Tibial artery (tissue), 4 donors: ENCODE results near the gene MRPL18.
A peak's percentile ranks its signal among the peaks of the same experiment; 100 is the strongest.

Source experiments
- DNase-seq, 2 donors: peaks; one replicate each; pipeline ENCODE4 v3.0.0-alpha.2; 2019
- H3K27ac ChIP-seq, 2 donors: fragments of 200-600 bp; sonication (generic) in 1 of 2; 1 replicate in 1 of 2; 2 replicates in 1 of 2; pipeline ENCODE4 v1.5.1; 2018 to 2019; ENCODE audit warnings: mild to moderate bottlenecking in 1 of 2
- H3K27me3 ChIP-seq, 2 donors: fragments of 200-600 bp; sonication (generic) in 1 of 2; one replicate each; pipeline versions ENCODE4 v1.5.1 to v1.6.0; 2016 to 2019
- H3K36me3 ChIP-seq, 3 donors: fragments of 200-600 bp; sonication (generic) in 2 of 3; one replicate each; pipeline ENCODE4 v1.5.1; 2016 to 2019; ENCODE audit warnings: mild to moderate bottlenecking in 2 of 3
- H3K4me1 ChIP-seq, 4 donors: fragments of 200-600 bp; sonication (generic) in 2 of 4; 1 replicate in 3 of 4; 2 replicates in 1 of 4; pipeline ENCODE4 v1.5.1; 2016 to 2019
- H3K4me3 ChIP-seq, 2 donors: fragments of 200-600 bp; sonication (generic) in 1 of 2; 1 replicate in 1 of 2; 2 replicates in 1 of 2; pipeline ENCODE4 v1.5.1; 2018 to 2019; ENCODE audit warnings: mild to moderate bottlenecking in 2 of 2
- H3K9me3 ChIP-seq, 3 donors: fragments of 200-600 bp; sonication (generic) in 1 of 3; one replicate each; pipeline ENCODE4 v1.5.1; 2016 to 2019
- intact Hi-C: fragments of 100-400 bp; cut with DNase I; formaldehyde crosslinking; loops from one replicate; pipeline ENCODE4 v1.15.0; 2023; ENCODE audit warnings: low total_unique reads
- TF ChIP-seq, protein P1 (sequence below), 2 experiments: fragments of 200-600 bp in 1 of 2; fragments of 450-650 bp in 1 of 2; IDR thresholded peaks; one replicate each; pipeline ENCODE4 v1.5.1; 2017 to 2019; ENCODE audit warnings: antibody characterized with exemption in 2 of 2, mild to moderate bottlenecking in 1 of 2, moderate library complexity in 1 of 2

Gene MRPL18

DNA sequence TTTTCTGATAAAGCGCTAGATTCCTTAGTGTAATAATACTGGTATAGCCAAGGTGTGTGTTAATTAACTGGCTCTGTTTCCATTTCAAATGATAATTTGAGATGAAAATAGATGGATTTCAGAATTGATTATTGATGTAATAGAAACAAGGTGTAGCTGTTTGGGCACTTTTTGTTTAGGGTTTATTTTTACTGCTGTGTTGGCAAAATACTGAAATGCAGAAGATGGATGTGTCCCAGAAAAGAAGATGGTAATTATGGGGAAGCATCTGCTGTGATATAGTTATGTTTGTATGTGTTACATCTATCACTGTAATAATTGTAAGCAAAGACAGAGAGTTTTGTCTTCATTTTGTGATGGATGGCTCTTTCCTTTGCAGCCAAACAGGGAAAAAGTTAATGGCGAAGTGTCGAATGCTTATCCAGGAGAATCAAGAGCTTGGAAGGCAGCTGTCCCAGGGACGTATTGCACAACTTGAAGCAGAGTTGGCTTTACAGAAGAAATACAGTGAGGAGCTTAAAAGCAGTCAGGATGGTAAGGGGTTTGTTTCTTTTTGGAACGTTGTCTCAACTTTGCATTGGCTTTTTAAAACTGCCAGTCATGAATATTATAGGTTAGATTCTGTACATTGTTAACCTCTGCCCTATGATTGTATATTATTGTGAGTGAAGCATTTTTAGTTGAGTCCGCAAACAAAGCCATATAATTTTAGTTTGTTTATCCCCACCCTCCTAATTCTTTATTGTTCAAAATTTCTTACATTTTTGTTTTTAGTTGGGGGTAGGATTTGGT, 37.0 kb upstream of the MRPL18 start:
- no peaks in the 10 kb centered on the region for H3K9me3 ChIP-seq
- H3K4me3 ChIP-seq, result no peak overlapping the region
- H3K36me3 ChIP-seq, result peaks cover 55 to 84% (median 63%) of the 10 kb centered on the region in 3 donors
- DNase-seq, result no peak
- no peaks in the 10 kb centered on the region for H3K27me3 ChIP-seq
- H3K27ac ChIP-seq, result no peak overlapping the region
- TF ChIP-seq, protein P1, sequence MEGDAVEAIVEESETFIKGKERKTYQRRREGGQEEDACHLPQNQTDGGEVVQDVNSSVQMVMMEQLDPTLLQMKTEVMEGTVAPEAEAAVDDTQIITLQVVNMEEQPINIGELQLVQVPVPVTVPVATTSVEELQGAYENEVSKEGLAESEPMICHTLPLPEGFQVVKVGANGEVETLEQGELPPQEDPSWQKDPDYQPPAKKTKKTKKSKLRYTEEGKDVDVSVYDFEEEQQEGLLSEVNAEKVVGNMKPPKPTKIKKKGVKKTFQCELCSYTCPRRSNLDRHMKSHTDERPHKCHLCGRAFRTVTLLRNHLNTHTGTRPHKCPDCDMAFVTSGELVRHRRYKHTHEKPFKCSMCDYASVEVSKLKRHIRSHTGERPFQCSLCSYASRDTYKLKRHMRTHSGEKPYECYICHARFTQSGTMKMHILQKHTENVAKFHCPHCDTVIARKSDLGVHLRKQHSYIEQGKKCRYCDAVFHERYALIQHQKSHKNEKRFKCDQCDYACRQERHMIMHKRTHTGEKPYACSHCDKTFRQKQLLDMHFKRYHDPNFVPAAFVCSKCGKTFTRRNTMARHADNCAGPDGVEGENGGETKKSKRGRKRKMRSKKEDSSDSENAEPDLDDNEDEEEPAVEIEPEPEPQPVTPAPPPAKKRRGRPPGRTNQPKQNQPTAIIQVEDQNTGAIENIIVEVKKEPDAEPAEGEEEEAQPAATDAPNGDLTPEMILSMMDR (IDR thresholded peaks at IDR 0.05), result no peak
- peaks cover 0 to 9% (median 0%) of the 10 kb centered on the region in 4 donors for H3K4me1 ChIP-seq
- intact Hi-C loops, result no loop called here

DNA sequence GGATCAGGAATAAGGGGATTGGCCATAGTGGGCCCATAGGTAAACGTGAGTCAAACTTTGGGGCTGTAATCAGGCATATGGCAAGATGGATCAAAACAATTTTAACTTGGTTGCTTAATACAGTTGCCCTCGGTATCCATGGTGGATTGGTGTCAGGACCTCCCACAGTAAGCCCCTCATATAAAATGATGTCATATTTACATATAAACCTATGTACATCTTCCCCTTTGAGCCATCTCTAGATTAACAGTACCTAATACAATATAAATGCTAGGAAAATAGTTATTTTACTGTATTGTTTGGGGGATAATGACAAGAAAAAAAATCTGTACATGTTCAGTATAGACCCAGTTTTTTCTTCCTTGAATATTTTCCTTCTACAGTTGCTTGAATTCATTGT, 35.9 kb upstream of the MRPL18 start:
- Histone ChIP-seq H3K27me3 (no peaks in the 10 kb centered on the region), H3K27ac (peak overlapping the region in 1 of 2 donors; percentile 38), H3K36me3 (peaks cover 49 to 78% (median 59%) of the 10 kb centered on the region in 3 donors), H3K9me3 (no peaks in the 10 kb centered on the region), H3K4me1 (peaks cover 0 to 9% (median 0%) of the 10 kb centered on the region in 4 donors), H3K4me3 (no peak overlapping the region)
- TF ChIP-seq, protein P1 (IDR thresholded peaks at IDR 0.05), result no peak
- intact Hi-C loops, result no loop called here
- DNase-seq, result no peak

DNA sequence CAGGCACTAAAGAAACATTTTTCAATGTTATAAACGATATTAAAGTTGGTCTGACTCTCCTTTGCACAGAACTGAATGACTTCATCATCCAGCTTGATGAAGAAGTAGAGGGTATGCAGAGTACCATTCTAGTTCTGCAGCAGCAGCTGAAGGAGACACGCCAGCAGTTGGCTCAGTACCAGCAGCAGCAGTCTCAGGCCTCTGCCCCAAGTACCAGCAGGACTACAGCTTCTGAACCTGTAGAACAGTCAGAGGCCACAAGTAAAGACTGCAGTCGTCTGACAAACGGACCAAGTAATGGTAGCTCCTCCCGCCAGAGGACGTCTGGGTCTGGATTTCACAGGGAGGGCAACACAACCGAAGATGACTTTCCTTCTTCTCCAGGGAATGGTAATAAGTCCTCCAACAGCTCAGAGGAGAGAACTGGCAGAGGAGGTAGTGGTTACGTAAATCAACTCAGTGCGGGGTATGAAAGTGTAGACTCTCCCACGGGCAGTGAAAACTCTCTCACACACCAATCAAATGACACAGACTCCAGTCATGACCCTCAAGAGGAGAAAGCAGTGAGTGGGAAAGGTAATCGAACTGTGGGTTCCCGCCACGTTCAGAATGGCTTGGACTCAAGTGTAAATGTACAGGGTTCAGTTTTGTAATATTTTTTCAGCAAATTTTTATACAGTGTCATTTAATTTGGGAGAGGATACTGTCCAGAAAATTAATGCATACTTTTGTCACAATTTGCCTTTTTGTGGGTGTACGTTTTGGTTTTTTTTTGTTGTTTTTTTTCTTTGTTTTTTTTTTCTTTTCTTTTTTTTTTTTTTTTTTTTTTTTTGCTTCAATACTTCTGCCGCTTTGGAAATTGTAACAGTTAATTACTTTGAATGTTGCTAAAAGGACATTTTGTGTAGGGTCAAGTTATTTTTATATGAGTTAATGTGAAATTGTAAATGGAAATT, 35.0 kb upstream of the MRPL18 start:
- DNase-seq, result no peak
- intact Hi-C loops, result no loop called here
- peaks cover 44 to 70% (median 51%) of the 10 kb centered on the region in 3 donors for H3K36me3 ChIP-seq

DNA sequence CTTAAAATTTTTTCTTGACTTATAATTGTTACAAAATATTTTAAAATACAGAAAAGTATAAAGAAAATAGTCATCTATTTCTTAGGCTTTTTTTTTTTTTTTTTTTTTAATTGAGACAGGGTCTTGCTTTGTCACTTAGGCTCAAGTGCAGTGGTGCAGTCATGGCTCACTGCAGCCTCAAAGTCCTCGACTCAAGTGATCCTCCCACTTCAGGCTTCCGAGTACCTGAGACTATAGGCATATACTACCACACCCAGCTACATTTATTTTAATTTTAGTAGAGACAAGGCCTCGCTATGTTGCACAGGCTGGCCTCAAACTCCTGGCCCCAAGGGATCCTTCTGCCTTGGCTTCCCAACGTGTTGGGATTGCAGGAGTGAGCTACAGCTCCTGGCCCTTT, 33.8 kb upstream of the MRPL18 start:
- no peak for DNase-seq
- TF ChIP-seq, protein P1 (IDR thresholded peaks at IDR 0.05), result no peak
- Histone ChIP-seq H3K36me3 (peaks cover 32 to 64% (median 41%) of the 10 kb centered on the region in 3 donors), H3K9me3 (no peaks in the 10 kb centered on the region), H3K4me3 (no peak overlapping the region), H3K4me1 (peaks cover 0 to 26% (median 10%) of the 10 kb centered on the region in 4 donors), H3K27me3 (no peaks in the 10 kb centered on the region), H3K27ac (no peak overlapping the region)
- intact Hi-C loops, result no loop called here

More for the DNA sequence above, 35.0 kb upstream of the MRPL18 start:
- Histone ChIP-seq H3K9me3 (no peaks in the 10 kb centered on the region), H3K4me3 (no peak overlapping the region), H3K4me1 (peaks cover 0 to 14% (median 2%) of the 10 kb centered on the region in 4 donors), H3K27ac (peak overlapping the region in 1 of 2 donors; percentile 38), H3K27me3 (no peaks in the 10 kb centered on the region)
- TF ChIP-seq, protein P1 (IDR thresholded peaks at IDR 0.05), result no peak

DNA sequence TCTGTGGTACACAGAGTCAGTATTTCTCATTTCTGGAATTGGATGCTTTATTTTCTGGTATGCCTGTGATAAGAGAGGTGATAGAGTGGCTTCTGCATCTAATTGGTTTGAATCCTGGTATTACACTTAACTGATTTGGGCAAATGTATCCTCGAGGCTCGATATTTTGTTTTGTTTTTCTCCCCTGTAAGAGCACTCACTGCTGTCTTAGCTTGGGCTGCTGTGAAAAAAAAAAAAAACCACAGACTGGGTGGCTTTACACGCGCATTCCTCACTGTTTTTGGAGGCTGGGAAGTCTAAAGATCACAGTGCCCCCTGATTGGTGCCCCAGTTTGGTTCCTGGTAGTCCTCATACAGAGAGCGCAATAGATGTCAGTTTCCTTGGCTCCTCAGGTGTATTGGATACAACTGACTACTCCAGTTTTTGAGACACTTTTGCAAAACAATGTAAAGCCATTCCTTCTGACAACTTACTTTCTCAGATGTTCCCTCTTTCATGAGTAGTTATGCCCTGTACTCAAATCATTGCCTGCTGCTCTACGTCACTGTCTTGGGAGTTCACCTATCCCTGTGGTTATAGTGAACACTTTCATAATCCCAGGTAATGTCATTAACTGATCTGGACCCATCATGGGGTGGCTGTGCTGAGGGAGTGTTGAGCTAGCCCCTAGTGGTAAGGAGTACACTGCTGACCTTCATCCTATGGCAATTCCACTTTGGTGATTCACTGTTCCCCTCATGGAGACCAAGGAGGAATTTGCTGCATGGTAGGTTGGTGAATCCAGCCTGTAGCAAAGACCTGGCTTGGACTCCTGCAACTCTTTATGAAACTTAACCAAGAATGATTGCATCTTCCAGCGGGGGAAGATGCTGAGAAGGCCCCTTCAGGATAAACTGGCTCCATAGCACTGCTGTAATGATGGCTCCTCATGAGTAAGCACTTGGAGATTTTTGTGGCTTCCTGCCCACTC, 32.0 kb upstream of the MRPL18 start:
- Histone ChIP-seq H3K4me1 (peaks cover 0 to 35% (median 18%) of the 10 kb centered on the region in 4 donors), H3K36me3 (peaks cover 17 to 47% (median 26%) of the 10 kb centered on the region in 3 donors), H3K27ac (no peak overlapping the region), H3K4me3 (no peak overlapping the region), H3K27me3 (no peaks in the 10 kb centered on the region), H3K9me3 (no peaks in the 10 kb centered on the region)
- intact Hi-C loops, result no loop called here
- TF ChIP-seq, protein P1 (IDR thresholded peaks at IDR 0.05), result no peak
- no peak for DNase-seq
